SU-DHL-6 (cell line): ENCODE data around the gene DNAH5.

ENCODE experiments used
- CTCF ChIP-seq: fragments of 200-600 bp; sonication (generic); IDR thresholded peaks from one replicate; pipeline ENCODE4 v1.5.1; 2017; ENCODE audit warnings: antibody characterized with exemption, mild to moderate bottlenecking, low read length, moderate library complexity; ENCODE audit not compliant: insufficient read depth, poor library complexity, severe bottlenecking
- EZH2phosphoT487 ChIP-seq: fragments of 200-600 bp; sonication (generic), shearing (Covaris generic); conservative IDR thresholded peaks from 2 replicates; pipeline ENCODE4 v1.6.1; 2018; ENCODE audit warnings: mild to moderate bottlenecking, antibody characterized with exemption, low read length, moderate library complexity, mixed read lengths

- TF ChIP-seq CTCF, result no peak
- TF ChIP-seq EZH2phosphoT487, result no peak
Observed at GRCh38 chr5:13921578-13921977, 22.9 kb downstream of the DNAH5 start.
